SK-N-SH treated with all-trans-retinoic acid at 6 μM for 48 hours (cell line): ENCODE data around the gene GUCY1A2.

ENCODE experiments used
- ATAC-seq: fragments of 200-7000 bp; cut with Tn5 transposase; 3 replicates; pipeline ENCODE4 v1.9.1; 2020; ENCODE audit warnings: mild to moderate bottlenecking, moderate library complexity
- ARNTL ChIP-seq: fragments of 450-650 bp; formaldehyde crosslinking; IDR thresholded peaks from 2 replicates; pipeline ENCODE4 v1.5.0; 2020; ENCODE audit warnings: low read depth, mild to moderate bottlenecking, moderate library complexity, borderline replicate concordance
- BACH2 ChIP-seq: fragments of 250-450 bp; sonication (Bioruptor Pico); IDR thresholded peaks from 2 replicates; pipeline ENCODE4 v1.9.0; 2021; ENCODE audit warnings: mild to moderate bottlenecking, borderline replicate concordance
- CSDC2 ChIP-seq: fragments of 250-450 bp; sonication (Bioruptor Pico); IDR thresholded peaks from 2 replicates; pipeline ENCODE4 v1.5.0; 2020; ENCODE audit warnings: mild to moderate bottlenecking, moderate library complexity
- ESRRG ChIP-seq: fragments of 250-450 bp; sonication (Bioruptor Pico); IDR thresholded peaks from 2 replicates; pipeline ENCODE4 v1.6.1; 2021; ENCODE audit warnings: mild to moderate bottlenecking
- GLIS3 ChIP-seq: fragments of 250-450 bp; sonication (Bioruptor Pico); IDR thresholded peaks from 2 replicates; pipeline ENCODE4 v1.5.0; 2020; ENCODE audit warnings: mild to moderate bottlenecking, moderate library complexity
- ISL1 ChIP-seq: fragments of 250-450 bp; sonication (Bioruptor Pico); IDR thresholded peaks from 2 replicates; pipeline ENCODE4 v2.1.2; 2022; ENCODE audit warnings: mild to moderate bottlenecking, moderate library complexity
- PPARA ChIP-seq: fragments of 250-450 bp; sonication (Bioruptor Pico); IDR thresholded peaks from 2 replicates; pipeline ENCODE4 v1.5.0; 2020; ENCODE audit warnings: mild to moderate bottlenecking, borderline replicate concordance
- RARB ChIP-seq: fragments of 250-450 bp; sonication (Bioruptor Pico); IDR thresholded peaks from 2 replicates; pipeline ENCODE4 v1.8.0; 2021; ENCODE audit warnings: mild to moderate bottlenecking, moderate library complexity
- SNAI2 ChIP-seq: fragments of 250-450 bp; sonication (Bioruptor Pico); IDR thresholded peaks from 2 replicates; pipeline ENCODE4 v1.5.0; 2020; ENCODE audit warnings: mild to moderate bottlenecking, moderate library complexity
- TCF4 ChIP-seq: fragments of 250-450 bp; sonication (Bioruptor Pico); IDR thresholded peaks from 2 replicates; pipeline ENCODE4 v1.8.0; 2021; ENCODE audit warnings: mild to moderate bottlenecking, moderate library complexity, borderline replicate concordance
- ZC3H10 ChIP-seq: fragments of 250-450 bp; sonication (Bioruptor Pico); IDR thresholded peaks from 2 replicates; pipeline ENCODE4 v1.5.1; 2021; ENCODE audit warnings: mild to moderate bottlenecking, moderate library complexity
- ZFP3 ChIP-seq: fragments of 250-450 bp; sonication (Bioruptor Pico); IDR thresholded peaks from 2 replicates; pipeline ENCODE4 v1.5.0; 2020; ENCODE audit warnings: mild to moderate bottlenecking, moderate library complexity
- ZFP30 ChIP-seq: fragments of 450-650 bp; formaldehyde crosslinking; IDR thresholded peaks from 2 replicates; pipeline ENCODE4 v1.5.0; 2022; ENCODE audit warnings: mild to moderate bottlenecking, moderate library complexity
- ZNF565 ChIP-seq: fragments of 450-650 bp; formaldehyde crosslinking; conservative IDR thresholded peaks from 2 replicates; pipeline ENCODE4 v1.5.0; 2020; ENCODE audit warnings: low read depth, mild to moderate bottlenecking, moderate library complexity
- ZNF70 ChIP-seq: fragments of 450-650 bp; formaldehyde crosslinking; IDR thresholded peaks from 2 replicates; pipeline ENCODE4 v1.5.0; 2020; ENCODE audit warnings: mild to moderate bottlenecking, moderate library complexity
- ZNF8 ChIP-seq: fragments of 450-650 bp; formaldehyde crosslinking; IDR thresholded peaks from 2 replicates; pipeline ENCODE4 v1.5.0; 2020; ENCODE audit warnings: mild to moderate bottlenecking, moderate library complexity
- TF ChIP-seq, protein P1 (sequence below): fragments of 250-450 bp; sonication (Bioruptor Pico); IDR thresholded peaks from 2 replicates; pipeline ENCODE4 v1.8.0; 2021; ENCODE audit warnings: low read depth, mild to moderate bottlenecking, moderate library complexity, borderline replicate concordance
- TF ChIP-seq, protein P2 (sequence below): fragments of 250-450 bp; sonication (Bioruptor Pico); IDR thresholded peaks from 2 replicates; pipeline ENCODE4 v1.8.0; 2020; ENCODE audit warnings: mild to moderate bottlenecking, moderate library complexity, borderline replicate concordance
- TF ChIP-seq, protein P3 (sequence below): fragments of 250-450 bp; sonication (Bioruptor Pico); IDR thresholded peaks from 2 replicates; pipeline ENCODE4 v1.5.1; 2021; ENCODE audit warnings: mild to moderate bottlenecking, moderate library complexity
- TF ChIP-seq, protein P4 (sequence below): fragments of 250-450 bp; sonication (Bioruptor Pico); IDR thresholded peaks from 2 replicates; pipeline ENCODE4 v1.5.0; 2020; ENCODE audit warnings: mild to moderate bottlenecking, moderate library complexity

Gene GUCY1A2

DNA sequence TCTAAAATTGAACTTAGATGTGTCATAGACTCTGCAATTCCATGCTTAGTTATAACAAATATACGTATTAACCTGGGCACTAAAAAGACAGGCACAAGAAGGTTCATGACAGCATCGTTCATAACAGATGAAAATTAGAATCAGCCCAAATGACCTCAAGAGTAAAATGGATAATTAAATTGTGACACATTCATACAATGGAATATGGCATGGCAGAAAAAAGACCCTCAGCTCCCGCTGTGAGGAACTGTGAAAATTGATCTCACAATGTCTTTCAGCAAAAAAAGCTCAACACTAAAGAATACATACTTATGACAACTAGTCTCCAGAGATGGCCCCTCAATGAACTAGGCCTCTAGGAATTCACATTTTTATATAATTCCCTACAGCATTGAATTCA lies 386.0 kb downstream of the GUCY1A2 start:
- ATAC-seq: no peak
- TF ChIP-seq, protein P1, sequence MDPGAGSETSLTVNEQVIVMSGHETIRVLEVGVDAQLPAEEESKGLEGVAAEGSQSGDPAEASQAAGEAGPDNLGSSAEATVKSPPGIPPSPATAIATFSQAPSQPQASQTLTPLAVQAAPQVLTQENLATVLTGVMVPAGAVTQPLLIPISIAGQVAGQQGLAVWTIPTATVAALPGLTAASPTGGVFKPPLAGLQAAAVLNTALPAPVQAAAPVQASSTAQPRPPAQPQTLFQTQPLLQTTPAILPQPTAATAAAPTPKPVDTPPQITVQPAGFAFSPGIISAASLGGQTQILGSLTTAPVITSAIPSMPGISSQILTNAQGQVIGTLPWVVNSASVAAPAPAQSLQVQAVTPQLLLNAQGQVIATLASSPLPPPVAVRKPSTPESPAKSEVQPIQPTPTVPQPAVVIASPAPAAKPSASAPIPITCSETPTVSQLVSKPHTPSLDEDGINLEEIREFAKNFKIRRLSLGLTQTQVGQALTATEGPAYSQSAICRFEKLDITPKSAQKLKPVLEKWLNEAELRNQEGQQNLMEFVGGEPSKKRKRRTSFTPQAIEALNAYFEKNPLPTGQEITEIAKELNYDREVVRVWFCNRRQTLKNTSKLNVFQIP (CRISPR knock-in tag): no peak
- TF ChIP-seq ZNF8 (CRISPR knock-in tag) (no peak), TCF4 (CRISPR knock-in tag) (no peak), SNAI2 (CRISPR knock-in tag) (no peak), GLIS3 (CRISPR knock-in tag) (no peak), ISL1 (no peak), ZFP3 (no peak), ARNTL (CRISPR knock-in tag) (no peak), PPARA (CRISPR knock-in tag) (no peak), ESRRG (CRISPR knock-in tag) (no peak), ZC3H10 (CRISPR knock-in tag) (no peak), BACH2 (CRISPR knock-in tag) (no peak), ZFP30 (no peak)
- TF ChIP-seq, protein P2, sequence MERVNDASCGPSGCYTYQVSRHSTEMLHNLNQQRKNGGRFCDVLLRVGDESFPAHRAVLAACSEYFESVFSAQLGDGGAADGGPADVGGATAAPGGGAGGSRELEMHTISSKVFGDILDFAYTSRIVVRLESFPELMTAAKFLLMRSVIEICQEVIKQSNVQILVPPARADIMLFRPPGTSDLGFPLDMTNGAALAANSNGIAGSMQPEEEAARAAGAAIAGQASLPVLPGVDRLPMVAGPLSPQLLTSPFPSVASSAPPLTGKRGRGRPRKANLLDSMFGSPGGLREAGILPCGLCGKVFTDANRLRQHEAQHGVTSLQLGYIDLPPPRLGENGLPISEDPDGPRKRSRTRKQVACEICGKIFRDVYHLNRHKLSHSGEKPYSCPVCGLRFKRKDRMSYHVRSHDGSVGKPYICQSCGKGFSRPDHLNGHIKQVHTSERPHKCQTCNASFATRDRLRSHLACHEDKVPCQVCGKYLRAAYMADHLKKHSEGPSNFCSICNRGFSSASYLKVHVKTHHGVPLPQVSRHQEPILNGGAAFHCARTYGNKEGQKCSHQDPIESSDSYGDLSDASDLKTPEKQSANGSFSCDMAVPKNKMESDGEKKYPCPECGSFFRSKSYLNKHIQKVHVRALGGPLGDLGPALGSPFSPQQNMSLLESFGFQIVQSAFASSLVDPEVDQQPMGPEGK (CRISPR knock-in tag): no peak
- TF ChIP-seq, protein P3, sequence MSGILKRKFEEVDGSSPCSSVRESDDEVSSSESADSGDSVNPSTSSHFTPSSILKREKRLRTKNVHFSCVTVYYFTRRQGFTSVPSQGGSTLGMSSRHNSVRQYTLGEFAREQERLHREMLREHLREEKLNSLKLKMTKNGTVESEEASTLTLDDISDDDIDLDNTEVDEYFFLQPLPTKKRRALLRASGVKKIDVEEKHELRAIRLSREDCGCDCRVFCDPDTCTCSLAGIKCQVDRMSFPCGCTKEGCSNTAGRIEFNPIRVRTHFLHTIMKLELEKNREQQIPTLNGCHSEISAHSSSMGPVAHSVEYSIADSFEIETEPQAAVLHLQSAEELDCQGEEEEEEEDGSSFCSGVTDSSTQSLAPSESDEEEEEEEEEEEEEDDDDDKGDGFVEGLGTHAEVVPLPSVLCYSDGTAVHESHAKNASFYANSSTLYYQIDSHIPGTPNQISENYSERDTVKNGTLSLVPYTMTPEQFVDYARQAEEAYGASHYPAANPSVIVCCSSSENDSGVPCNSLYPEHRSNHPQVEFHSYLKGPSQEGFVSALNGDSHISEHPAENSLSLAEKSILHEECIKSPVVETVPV (CRISPR knock-in tag): no peak

DNA sequence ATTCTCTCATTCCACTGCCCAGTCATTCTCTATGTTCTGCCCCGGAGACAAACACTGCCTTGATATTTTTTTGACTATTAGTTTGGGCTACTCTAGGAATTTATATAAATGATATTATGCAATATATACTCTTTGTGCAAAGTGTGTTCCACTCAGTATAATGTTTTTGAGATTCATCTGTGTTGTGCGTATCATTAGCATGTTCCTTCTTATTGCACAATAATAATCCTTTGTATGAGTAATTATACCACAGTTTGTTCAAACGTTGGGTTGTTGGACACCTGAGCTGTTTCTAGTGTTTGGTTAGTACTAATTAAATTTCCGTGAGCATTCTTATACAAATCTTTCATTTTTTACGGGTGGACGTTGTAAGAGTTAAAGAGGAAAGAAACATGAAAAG lies 390.6 kb downstream of the GUCY1A2 start:
- no peak for ATAC-seq

DNA sequence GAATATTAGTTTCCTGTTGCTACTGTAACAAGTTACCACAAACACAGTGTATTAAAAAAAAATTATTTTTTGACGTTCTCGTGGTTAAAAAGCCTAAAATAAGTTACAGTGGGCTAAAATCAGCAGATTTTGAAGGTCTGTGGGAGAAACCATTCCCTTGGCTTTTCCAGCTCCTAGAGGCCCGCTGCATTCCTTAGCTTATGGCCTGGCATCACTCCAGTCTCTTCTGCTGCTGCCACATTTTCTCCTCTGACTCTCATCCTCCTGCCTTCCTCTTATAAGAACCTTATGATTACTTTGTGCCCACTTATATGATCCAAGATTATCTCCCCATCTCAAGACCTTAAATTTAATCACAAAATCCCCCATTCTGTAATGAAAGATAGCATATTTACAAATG lies 392.7 kb downstream of the GUCY1A2 start:
- ATAC-seq: peak; percentile 58
- TF ChIP-seq, protein P2 (CRISPR knock-in tag): no peak
- TF ChIP-seq, protein P3 (CRISPR knock-in tag): no peak
- TF ChIP-seq, protein P4, sequence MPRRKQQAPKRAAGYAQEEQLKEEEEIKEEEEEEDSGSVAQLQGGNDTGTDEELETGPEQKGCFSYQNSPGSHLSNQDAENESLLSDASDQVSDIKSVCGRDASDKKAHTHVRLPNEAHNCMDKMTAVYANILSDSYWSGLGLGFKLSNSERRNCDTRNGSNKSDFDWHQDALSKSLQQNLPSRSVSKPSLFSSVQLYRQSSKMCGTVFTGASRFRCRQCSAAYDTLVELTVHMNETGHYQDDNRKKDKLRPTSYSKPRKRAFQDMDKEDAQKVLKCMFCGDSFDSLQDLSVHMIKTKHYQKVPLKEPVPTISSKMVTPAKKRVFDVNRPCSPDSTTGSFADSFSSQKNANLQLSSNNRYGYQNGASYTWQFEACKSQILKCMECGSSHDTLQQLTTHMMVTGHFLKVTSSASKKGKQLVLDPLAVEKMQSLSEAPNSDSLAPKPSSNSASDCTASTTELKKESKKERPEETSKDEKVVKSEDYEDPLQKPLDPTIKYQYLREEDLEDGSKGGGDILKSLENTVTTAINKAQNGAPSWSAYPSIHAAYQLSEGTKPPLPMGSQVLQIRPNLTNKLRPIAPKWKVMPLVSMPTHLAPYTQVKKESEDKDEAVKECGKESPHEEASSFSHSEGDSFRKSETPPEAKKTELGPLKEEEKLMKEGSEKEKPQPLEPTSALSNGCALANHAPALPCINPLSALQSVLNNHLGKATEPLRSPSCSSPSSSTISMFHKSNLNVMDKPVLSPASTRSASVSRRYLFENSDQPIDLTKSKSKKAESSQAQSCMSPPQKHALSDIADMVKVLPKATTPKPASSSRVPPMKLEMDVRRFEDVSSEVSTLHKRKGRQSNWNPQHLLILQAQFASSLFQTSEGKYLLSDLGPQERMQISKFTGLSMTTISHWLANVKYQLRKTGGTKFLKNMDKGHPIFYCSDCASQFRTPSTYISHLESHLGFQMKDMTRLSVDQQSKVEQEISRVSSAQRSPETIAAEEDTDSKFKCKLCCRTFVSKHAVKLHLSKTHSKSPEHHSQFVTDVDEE (CRISPR knock-in tag): no peak
- TF ChIP-seq ESRRG (CRISPR knock-in tag) (no peak), PPARA (CRISPR knock-in tag) (no peak), ZNF70 (CRISPR knock-in tag) (no peak), SNAI2 (CRISPR knock-in tag) (no peak), ZFP3 (no peak), ZC3H10 (CRISPR knock-in tag) (no peak), RARB (no peak), ZNF8 (CRISPR knock-in tag) (no peak), ZNF565 (CRISPR knock-in tag) (no peak)
- TF ChIP-seq, protein P1 (CRISPR knock-in tag): no peak

More for the DNA sequence above, 390.6 kb downstream of the GUCY1A2 start:
- TF ChIP-seq, protein P2 (CRISPR knock-in tag): no peak
- TF ChIP-seq PPARA (CRISPR knock-in tag) (no peak), CSDC2 (CRISPR knock-in tag) (no peak), SNAI2 (CRISPR knock-in tag) (no peak)
- TF ChIP-seq, all 23 proteins: peak for 0
